Measurements from ENCODE around the gene ABCA4. TPM values are rescaled to one million over a fixed set of nuclear protein-coding genes. Genes with fewer than 3 reads are reported as not detected.

The ABCA4 gene
- total RNA-seq, 1 donor from 2014 or later: 1.2 TPM

DNA sequence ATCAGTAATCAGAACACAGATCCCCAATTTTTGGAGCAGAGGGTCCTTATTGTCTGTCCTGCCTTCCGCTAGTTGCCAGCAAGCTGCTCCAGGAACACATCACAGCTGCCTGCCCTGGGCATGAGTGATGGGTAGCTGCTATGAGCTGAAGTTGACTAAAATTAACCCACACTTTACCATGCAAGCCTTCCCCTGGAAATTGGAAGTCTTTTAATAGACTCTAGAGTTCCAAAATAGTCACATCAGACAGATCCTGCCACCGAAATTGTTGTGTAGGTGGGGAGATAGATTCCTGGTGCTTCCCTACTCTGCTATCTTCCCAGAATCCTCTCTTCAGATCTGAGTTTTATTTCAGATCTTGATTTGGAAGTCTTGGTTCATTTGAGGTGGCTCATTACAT lies 148.6 kb downstream of the ABCA4 start:
- TF ChIP-seq EZH2 (IDR thresholded peaks at IDR 0.05): no peak
- TF ChIP-seq, protein P1, sequence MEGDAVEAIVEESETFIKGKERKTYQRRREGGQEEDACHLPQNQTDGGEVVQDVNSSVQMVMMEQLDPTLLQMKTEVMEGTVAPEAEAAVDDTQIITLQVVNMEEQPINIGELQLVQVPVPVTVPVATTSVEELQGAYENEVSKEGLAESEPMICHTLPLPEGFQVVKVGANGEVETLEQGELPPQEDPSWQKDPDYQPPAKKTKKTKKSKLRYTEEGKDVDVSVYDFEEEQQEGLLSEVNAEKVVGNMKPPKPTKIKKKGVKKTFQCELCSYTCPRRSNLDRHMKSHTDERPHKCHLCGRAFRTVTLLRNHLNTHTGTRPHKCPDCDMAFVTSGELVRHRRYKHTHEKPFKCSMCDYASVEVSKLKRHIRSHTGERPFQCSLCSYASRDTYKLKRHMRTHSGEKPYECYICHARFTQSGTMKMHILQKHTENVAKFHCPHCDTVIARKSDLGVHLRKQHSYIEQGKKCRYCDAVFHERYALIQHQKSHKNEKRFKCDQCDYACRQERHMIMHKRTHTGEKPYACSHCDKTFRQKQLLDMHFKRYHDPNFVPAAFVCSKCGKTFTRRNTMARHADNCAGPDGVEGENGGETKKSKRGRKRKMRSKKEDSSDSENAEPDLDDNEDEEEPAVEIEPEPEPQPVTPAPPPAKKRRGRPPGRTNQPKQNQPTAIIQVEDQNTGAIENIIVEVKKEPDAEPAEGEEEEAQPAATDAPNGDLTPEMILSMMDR (IDR thresholded peaks at IDR 0.05): no peak
- TF ChIP-seq EZH2phosphoT487 (IDR thresholded peaks at IDR 0.05): no peak
- H3K27me3 Mint-ChIP-seq (ENCODE audit: insufficient read depth, low read depth): peaks cover 9% of the 10 kb centered on the region
- H3K27ac Mint-ChIP-seq: no peak overlapping the region

DNA sequence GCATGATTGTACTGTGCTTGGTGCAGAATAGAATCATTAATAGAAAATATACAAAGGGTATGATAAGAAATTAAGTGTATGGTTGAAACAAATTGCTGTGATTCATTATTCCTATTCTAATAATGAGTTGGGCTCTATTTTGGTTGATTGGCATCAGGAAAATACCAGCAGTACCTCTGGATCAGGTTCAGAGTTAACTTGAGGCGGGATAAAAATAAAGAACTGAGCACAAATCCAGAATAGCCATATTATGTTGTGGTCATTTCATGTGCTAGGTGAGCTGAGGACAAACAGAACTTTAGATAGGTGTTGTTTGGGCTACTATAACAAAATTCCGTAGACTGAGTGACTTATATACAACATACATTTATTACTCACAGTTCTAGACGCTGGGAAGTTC lies 151.1 kb downstream of the ABCA4 start:
- H3K4me1 Mint-ChIP-seq: peaks cover 3% of the 10 kb centered on the region
- DNase-seq (ENCODE audit: low spot score): no peak
- H3K27ac ChIP-seq: no peak overlapping the region
- H3K27me3 Mint-ChIP-seq (ENCODE audit: insufficient read depth, low read depth): peaks cover 12% of the 10 kb centered on the region
- H3K36me3 ChIP-seq: no peaks in the 10 kb centered on the region
- H3K4me3 ChIP-seq: no peak overlapping the region
- no peaks in the 10 kb centered on the region for H3F3A ChIP-seq (ENCODE audit: low read depth)
- H3K9me3 ChIP-seq (ENCODE audit: low read depth): no peaks in the 10 kb centered on the region
- no peaks in the 10 kb centered on the region for H4K20me1 ChIP-seq (ENCODE audit: low read depth)
- no peaks in the 10 kb centered on the region for H3K27me3 ChIP-seq
- no peaks in the 10 kb centered on the region for H3K9me3 Mint-ChIP-seq
- no peak overlapping the region for H3K4me3 Mint-ChIP-seq
- no peak overlapping the region for H3K27ac Mint-ChIP-seq
- peaks cover 3% of the 10 kb centered on the region for H3K4me1 ChIP-seq
- no peak overlapping the region for H2AFZ ChIP-seq (replicated peaks)
- no peaks in the 10 kb centered on the region for H3K36me3 Mint-ChIP-seq
- H3K9ac ChIP-seq: no peak overlapping the region
- TF ChIP-seq EZH2phosphoT487 (IDR thresholded peaks at IDR 0.05) (no peak), EZH2 (IDR thresholded peaks at IDR 0.05) (no peak)
- TF ChIP-seq, protein P1 (IDR thresholded peaks at IDR 0.05): no peak
- H3K79me2 ChIP-seq (ENCODE audit: low read depth): no peaks in the 10 kb centered on the region
- no peak overlapping the region for H3K4me2 ChIP-seq

More for the DNA sequence above, 148.6 kb downstream of the ABCA4 start:
- H3K4me2 ChIP-seq: no peak overlapping the region
- peaks cover 9% of the 10 kb centered on the region for H3K4me1 ChIP-seq
- Mint-ChIP-seq H3K9me3 (no peaks in the 10 kb centered on the region), H3K36me3 (no peaks in the 10 kb centered on the region), H3K4me3 (no peak overlapping the region), H3K4me1 (peaks cover 1% of the 10 kb centered on the region)
- H3K9me3 ChIP-seq (ENCODE audit: low read depth): no peaks in the 10 kb centered on the region
- no peak for DNase-seq (ENCODE audit: low spot score)
- H3K9ac ChIP-seq: no peak overlapping the region
- no peaks in the 10 kb centered on the region for H3F3A ChIP-seq (ENCODE audit: low read depth)
- no peaks in the 10 kb centered on the region for H3K36me3 ChIP-seq
- H3K4me3 ChIP-seq: no peak overlapping the region
- no peak overlapping the region for H3K27ac ChIP-seq
- no peaks in the 10 kb centered on the region for H4K20me1 ChIP-seq (ENCODE audit: low read depth)
- H2AFZ ChIP-seq (replicated peaks): peak overlapping the region; percentile 92
- no peaks in the 10 kb centered on the region for H3K79me2 ChIP-seq (ENCODE audit: low read depth)
- H3K27me3 ChIP-seq: no peaks in the 10 kb centered on the region

DNA sequence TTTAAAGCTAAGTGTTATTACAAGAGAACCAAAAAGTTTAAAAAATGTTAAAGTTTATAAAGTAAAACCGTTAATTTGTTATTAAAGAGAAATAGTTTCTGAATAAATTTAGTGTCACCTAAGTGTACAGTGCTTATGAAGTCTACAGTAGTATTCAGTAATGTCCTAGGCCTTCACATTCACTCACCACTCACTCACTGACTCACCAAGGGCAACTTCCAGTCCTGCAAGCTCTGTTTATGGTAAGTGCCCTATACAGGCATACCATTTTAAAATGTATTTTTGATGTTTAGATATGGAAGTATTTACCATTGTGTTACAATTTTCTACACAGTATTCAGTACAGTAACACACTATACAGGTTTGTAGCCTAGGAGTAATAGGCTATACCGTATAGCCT lies 151.6 kb downstream of the ABCA4 start:
- Histone ChIP-seq H3F3A (ENCODE audit: low read depth) (no peaks in the 10 kb centered on the region), H3K27ac (no peak overlapping the region), H3K4me2 (no peak overlapping the region), H3K9me3 (ENCODE audit: low read depth) (no peaks in the 10 kb centered on the region), H3K9ac (no peak overlapping the region), H3K79me2 (ENCODE audit: low read depth) (no peaks in the 10 kb centered on the region), H2AFZ (replicated peaks) (no peak overlapping the region), H3K4me3 (no peak overlapping the region), H4K20me1 (ENCODE audit: low read depth) (no peaks in the 10 kb centered on the region), H3K36me3 (no peaks in the 10 kb centered on the region), H3K4me1 (peaks cover 3% of the 10 kb centered on the region), H3K27me3 (no peaks in the 10 kb centered on the region)
- H3K9me3 Mint-ChIP-seq: no peaks in the 10 kb centered on the region
- H3K27ac Mint-ChIP-seq: no peak overlapping the region
- no peak overlapping the region for H3K4me3 Mint-ChIP-seq
- H3K4me1 Mint-ChIP-seq: peaks cover 3% of the 10 kb centered on the region
- TF ChIP-seq, protein P1 (IDR thresholded peaks at IDR 0.05): no peak
- TF ChIP-seq EZH2 (IDR thresholded peaks at IDR 0.05) (no peak), EZH2phosphoT487 (IDR thresholded peaks at IDR 0.05) (no peak)
- H3K27me3 Mint-ChIP-seq (ENCODE audit: insufficient read depth, low read depth): peaks cover 11% of the 10 kb centered on the region
- H3K36me3 Mint-ChIP-seq: no peaks in the 10 kb centered on the region
- no peak for DNase-seq (ENCODE audit: low spot score)

All from neural progenitor cell (in vitro differentiated cells).